Measurements from ENCODE around the gene XRCC5.

GRCh38 chr2:216205486-216205885, 96.3 kb downstream of the XRCC5 start:
- TF ChIP-seq, protein P1, sequence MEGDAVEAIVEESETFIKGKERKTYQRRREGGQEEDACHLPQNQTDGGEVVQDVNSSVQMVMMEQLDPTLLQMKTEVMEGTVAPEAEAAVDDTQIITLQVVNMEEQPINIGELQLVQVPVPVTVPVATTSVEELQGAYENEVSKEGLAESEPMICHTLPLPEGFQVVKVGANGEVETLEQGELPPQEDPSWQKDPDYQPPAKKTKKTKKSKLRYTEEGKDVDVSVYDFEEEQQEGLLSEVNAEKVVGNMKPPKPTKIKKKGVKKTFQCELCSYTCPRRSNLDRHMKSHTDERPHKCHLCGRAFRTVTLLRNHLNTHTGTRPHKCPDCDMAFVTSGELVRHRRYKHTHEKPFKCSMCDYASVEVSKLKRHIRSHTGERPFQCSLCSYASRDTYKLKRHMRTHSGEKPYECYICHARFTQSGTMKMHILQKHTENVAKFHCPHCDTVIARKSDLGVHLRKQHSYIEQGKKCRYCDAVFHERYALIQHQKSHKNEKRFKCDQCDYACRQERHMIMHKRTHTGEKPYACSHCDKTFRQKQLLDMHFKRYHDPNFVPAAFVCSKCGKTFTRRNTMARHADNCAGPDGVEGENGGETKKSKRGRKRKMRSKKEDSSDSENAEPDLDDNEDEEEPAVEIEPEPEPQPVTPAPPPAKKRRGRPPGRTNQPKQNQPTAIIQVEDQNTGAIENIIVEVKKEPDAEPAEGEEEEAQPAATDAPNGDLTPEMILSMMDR (IDR thresholded peaks at IDR 0.05): no peak
- no peak for TF ChIP-seq POLR2A (IDR thresholded peaks at IDR 0.05; ENCODE audit: low read depth)
